GM18873 (cell line): ENCODE measurements around the gene TTF2.
"Not testable (repeated sequence)": the region's sequence is repeated elsewhere in the genome, so short reads cannot be mapped to it uniquely, and the experiment has no call there.

ENCODE experiments used
- ATAC-seq: cut with Tn5 transposase; IDR thresholded peaks from one replicate; pipeline ENCODE4 v1.9.1; 2021; ENCODE audit warnings: mild to moderate bottlenecking, moderate library complexity, moderate number of reproducible peaks; ENCODE audit not compliant: unreplicated experiment, low FRiP score

Gene TTF2

GRCh38 chr1:117146575-117147340 is 86.6 kb downstream of the TTF2 start:
- ATAC-seq, result no peak

GRCh38 chr1:117147341-117147831 is 87.3 kb downstream of the TTF2 start:
- no peak for ATAC-seq

- no peak for ATAC-seq
Observed at GRCh38 chr1:117147856-117148588, 87.9 kb downstream of the TTF2 start.

GRCh38 chr1:117150316-117150715 is 90.2 kb downstream of the TTF2 start:
- no peak for ATAC-seq

- not testable (repeated sequence) for ATAC-seq
Observed at GRCh38 chr1:117151305-117151704, 91.2 kb downstream of the TTF2 start.
